GM23338 (cell line): ENCODE measurements around the gene PRKCG.

Experiments
- CTCF ChIP-seq, 2 experiments: fragments of 200-600 bp in 1 of 2; sonication (generic) in 1 of 2; conservative IDR thresholded peaks; 2 replicates each; pipeline versions ENCODE4 v1.5.1 to v1.6.1; 2016 to 2017; ENCODE audit warnings: antibody characterized with exemption in 2 of 2, low read depth in 2 of 2, mild to moderate bottlenecking in 2 of 2, moderate library complexity in 1 of 2
- POLR2AphosphoS5 ChIP-seq: IDR thresholded peaks from 2 replicates; pipeline ENCODE4 v1.6.1; 2016; ENCODE audit warnings: antibody characterized with exemption, low read depth

- TF ChIP-seq CTCF (conservative IDR thresholded peaks at IDR 0.05; ENCODE audit: low read depth in 2 of 2) (no peak), POLR2AphosphoS5 (no peak)
Observed at GRCh38 chr19:53945441-53945840, 63.4 kb downstream of the PRKCG start.
